ENCODE measurements around the gene LASP1NB.
"Not testable (repeated sequence)": the region's sequence is repeated elsewhere in the genome, so short reads cannot be mapped to it uniquely, and the experiment has no call there.

The LASP1NB gene

DNA sequence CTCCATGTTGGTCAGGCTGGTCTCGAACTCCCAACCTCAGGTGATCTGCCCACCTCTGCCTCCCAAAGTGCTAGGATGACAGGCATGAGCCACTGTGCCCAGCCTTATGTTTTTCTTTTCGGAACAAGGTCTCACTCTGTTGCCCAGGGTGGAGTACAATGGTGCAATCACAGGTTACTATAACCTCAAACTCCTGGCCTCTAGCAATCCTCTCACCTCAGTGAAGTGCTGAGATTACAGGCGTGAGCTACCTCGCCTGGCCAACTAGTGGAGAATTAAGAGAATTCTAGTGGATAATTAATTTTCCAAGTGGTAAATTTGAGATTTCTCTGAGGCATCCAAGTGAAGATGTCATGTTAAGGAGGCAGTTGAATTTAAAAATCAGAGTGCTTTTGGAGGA, 44.7 kb downstream of the LASP1NB start:
- Histone ChIP-seq H2AK5ac (ENCODE audit: low read length) (no peak overlapping the region), H4K8ac (ENCODE audit: low read depth, low read length) (no peak overlapping the region), H3K27ac (ENCODE audit: low read depth, low read length) (no peak overlapping the region), H3K4ac (ENCODE audit: low read depth, low read length) (no peak overlapping the region), H4K12ac (ENCODE audit: low read depth, low read length) (no peak overlapping the region), H3K9ac (ENCODE audit: low read length) (no peak overlapping the region), H3K27me3 (ENCODE audit: insufficient read depth, low read length) (no peaks in the 10 kb centered on the region), H3K79me1 (ENCODE audit: low read length) (peaks cover 2% of the 10 kb centered on the region), H2BK12ac (ENCODE audit: low read length) (no peak overlapping the region), H4K91ac (ENCODE audit: low read depth, low read length) (no peak overlapping the region), H3K9me3 (ENCODE audit: insufficient read depth, low read depth, low read length) (no peaks in the 10 kb centered on the region), H2BK5ac (ENCODE audit: low read depth, low read length, poor library complexity) (no peak overlapping the region), H2BK120ac (ENCODE audit: insufficient read depth, low read length, poor library complexity) (no peak overlapping the region), H3K36me3 (ENCODE audit: control insufficient read depth in 1 of 2, insufficient read depth in 2 of 2, low read length in 2 of 2) (peaks cover 0 to 2% of the 10 kb centered on the region in 2 experiments), H3K23ac (ENCODE audit: low read length) (no peak overlapping the region), H3K79me2 (ENCODE audit: control insufficient read depth, insufficient read depth, low read length, poor library complexity) (no peaks in the 10 kb centered on the region), H3K4me2 (ENCODE audit: low read length) (no peak overlapping the region), H2AFZ (ENCODE audit: insufficient read depth, low read length, poor library complexity) (no peak overlapping the region), H3K4me1 (ENCODE audit: control insufficient read depth in 1 of 2, insufficient read depth in 2 of 2, low read length in 2 of 2) (peaks cover 0 to 3% of the 10 kb centered on the region in 2 experiments), H3K18ac (ENCODE audit: low read length) (no peak overlapping the region), H3K4me3 (ENCODE audit: low read depth, low read length) (no peak overlapping the region), H3K14ac (ENCODE audit: low read length) (no peak overlapping the region)
- no peak for DNase-seq
- whole genome bisulfite sequencing (ENCODE audit: extremely low coverage, insufficient coverage, insufficient read length): no CpG with 5 or more reads among the region's 4 CpGs

DNA sequence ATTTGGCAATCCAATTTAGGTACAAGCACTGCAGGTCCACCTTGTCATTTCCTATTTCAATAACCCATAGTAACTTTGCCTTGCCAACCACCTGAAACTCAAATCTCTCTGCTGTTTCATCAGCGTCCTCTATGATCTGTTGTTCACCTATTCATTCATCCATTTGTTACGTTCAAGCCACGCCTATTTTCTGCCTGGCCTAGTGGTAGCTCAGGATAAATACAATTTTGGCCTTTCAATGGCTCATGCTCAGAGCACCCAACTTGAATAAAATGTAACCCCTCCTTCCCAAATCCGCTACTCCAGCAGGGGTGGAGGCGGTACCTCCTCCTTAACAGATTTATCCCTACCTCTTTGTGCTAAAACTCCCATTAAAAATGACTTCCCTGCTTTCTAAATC, 45.4 kb downstream of the LASP1NB start:
- Histone ChIP-seq H3K23ac (ENCODE audit: low read length) (no peak overlapping the region), H3K79me1 (ENCODE audit: low read length) (peaks cover 2% of the 10 kb centered on the region), H3K27ac (ENCODE audit: low read depth, low read length) (no peak overlapping the region), H3K4ac (ENCODE audit: low read depth, low read length) (no peak overlapping the region), H3K27me3 (ENCODE audit: insufficient read depth, low read length) (no peaks in the 10 kb centered on the region), H3K79me2 (ENCODE audit: control insufficient read depth, insufficient read depth, low read length, poor library complexity) (no peaks in the 10 kb centered on the region), H3K9me3 (ENCODE audit: insufficient read depth, low read depth, low read length) (no peaks in the 10 kb centered on the region), H3K36me3 (ENCODE audit: control insufficient read depth in 1 of 2, insufficient read depth in 2 of 2, low read length in 2 of 2) (peaks cover 0 to 2% of the 10 kb centered on the region in 2 experiments), H4K8ac (ENCODE audit: low read depth, low read length) (no peak overlapping the region), H3K4me2 (ENCODE audit: low read length) (no peak overlapping the region), H3K18ac (ENCODE audit: low read length) (no peak overlapping the region), H2AFZ (ENCODE audit: insufficient read depth, low read length, poor library complexity) (no peak overlapping the region), H3K4me1 (ENCODE audit: control insufficient read depth in 1 of 2, insufficient read depth in 2 of 2, low read length in 2 of 2) (peaks cover 0 to 3% of the 10 kb centered on the region in 2 experiments), H2BK5ac (ENCODE audit: low read depth, low read length, poor library complexity) (no peak overlapping the region), H2AK5ac (ENCODE audit: low read length) (no peak overlapping the region), H2BK12ac (ENCODE audit: low read length) (no peak overlapping the region), H2BK120ac (ENCODE audit: insufficient read depth, low read length, poor library complexity) (no peak overlapping the region), H3K14ac (ENCODE audit: low read length) (no peak overlapping the region), H3K4me3 (ENCODE audit: low read depth, low read length) (no peak overlapping the region), H4K12ac (ENCODE audit: low read depth, low read length) (no peak overlapping the region), H3K9ac (ENCODE audit: low read length) (no peak overlapping the region), H4K91ac (ENCODE audit: low read depth, low read length) (no peak overlapping the region)
- no peak for DNase-seq
- no CpG with 5 or more reads among the region's 5 CpGs for WGBS (ENCODE audit: extremely low coverage, insufficient coverage, insufficient read length)

DNA sequence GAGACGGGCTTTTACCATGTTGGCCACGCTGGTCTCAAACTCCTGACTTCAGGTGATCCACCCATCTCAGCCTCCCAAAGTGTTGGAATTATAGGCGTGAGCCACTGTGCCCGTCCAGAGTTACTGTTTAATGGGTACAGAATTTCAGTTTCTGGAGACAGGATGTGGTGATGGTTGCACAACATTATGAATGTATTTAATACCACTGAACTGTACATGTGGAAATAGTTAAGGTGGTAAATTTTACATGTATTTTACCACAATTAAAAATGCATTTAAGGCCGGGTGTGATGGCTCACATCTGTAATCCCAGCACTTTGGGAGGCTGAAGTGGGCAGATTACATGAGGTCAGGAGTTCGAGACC, 50.8 kb downstream of the LASP1NB start:
- WGBS (ENCODE audit: extremely low coverage, insufficient coverage, insufficient read length): no CpG with 5 or more reads among the region's 6 CpGs
- H3K4ac ChIP-seq (ENCODE audit: low read depth, low read length); H2AFZ ChIP-seq (ENCODE audit: insufficient read depth, low read length, poor library complexity); H3K4me3 ChIP-seq (ENCODE audit: low read depth, low read length); H3K27me3 ChIP-seq (ENCODE audit: insufficient read depth, low read length); H2BK120ac ChIP-seq (ENCODE audit: insufficient read depth, low read length, poor library complexity); H3K9ac ChIP-seq (ENCODE audit: low read length); H4K8ac ChIP-seq (ENCODE audit: low read depth, low read length); H3K4me1 ChIP-seq (ENCODE audit: control insufficient read depth in 1 of 2, insufficient read depth in 2 of 2, low read length in 2 of 2); H2AK5ac ChIP-seq (ENCODE audit: low read length); H3K23ac ChIP-seq (ENCODE audit: low read length); H3K79me2 ChIP-seq (ENCODE audit: control insufficient read depth, insufficient read depth, low read length, poor library complexity); H3K9me3 ChIP-seq (ENCODE audit: insufficient read depth, low read depth, low read length); H3K79me1 ChIP-seq (ENCODE audit: low read length); H4K91ac ChIP-seq (ENCODE audit: low read depth, low read length); DNase-seq; H3K36me3 ChIP-seq (ENCODE audit: control insufficient read depth in 1 of 2, insufficient read depth in 2 of 2, low read length in 2 of 2); H3K14ac ChIP-seq (ENCODE audit: low read length); H2BK12ac ChIP-seq (ENCODE audit: low read length); H4K12ac ChIP-seq (ENCODE audit: low read depth, low read length); H3K4me2 ChIP-seq (ENCODE audit: low read length); H3K18ac ChIP-seq (ENCODE audit: low read length); H2BK5ac ChIP-seq (ENCODE audit: low read depth, low read length, poor library complexity); H3K27ac ChIP-seq (ENCODE audit: low read depth, low read length): not testable (repeated sequence)

DNA sequence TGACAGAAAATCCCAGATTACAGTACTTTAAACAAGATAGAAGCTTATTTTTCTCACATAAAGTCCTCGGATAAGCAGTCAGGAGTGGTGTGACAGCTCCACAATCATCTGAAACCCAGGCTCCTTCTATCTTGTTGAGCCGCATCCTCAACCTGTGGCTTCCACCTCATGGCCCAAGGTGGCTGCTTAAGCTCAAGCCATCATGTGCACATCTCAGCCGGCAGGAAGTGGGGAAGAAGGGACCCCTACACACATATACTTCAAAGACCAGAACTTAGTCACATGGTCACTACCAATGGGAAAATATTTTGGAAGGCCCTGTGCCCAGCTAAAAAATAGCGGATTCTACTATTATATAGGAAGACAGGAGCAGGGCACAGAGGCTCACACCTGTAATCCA, 52.8 kb downstream of the LASP1NB start:
- Histone ChIP-seq H3K4me2 (ENCODE audit: low read length) (no peak overlapping the region), H4K91ac (ENCODE audit: low read depth, low read length) (no peak overlapping the region), H3K4me3 (ENCODE audit: low read depth, low read length) (no peak overlapping the region), H3K18ac (ENCODE audit: low read length) (no peak overlapping the region), H3K4ac (ENCODE audit: low read depth, low read length) (no peak overlapping the region), H2AK5ac (ENCODE audit: low read length) (no peak overlapping the region), H4K8ac (ENCODE audit: low read depth, low read length) (no peak overlapping the region), H3K9me3 (ENCODE audit: insufficient read depth, low read depth, low read length) (no peaks in the 10 kb centered on the region), H2BK5ac (ENCODE audit: low read depth, low read length, poor library complexity) (no peak overlapping the region), H3K23ac (ENCODE audit: low read length) (no peak overlapping the region), H2AFZ (ENCODE audit: insufficient read depth, low read length, poor library complexity) (no peak overlapping the region), H4K12ac (ENCODE audit: low read depth, low read length) (no peak overlapping the region), H3K79me1 (ENCODE audit: low read length) (no peaks in the 10 kb centered on the region), H3K4me1 (ENCODE audit: control insufficient read depth in 1 of 2, insufficient read depth in 2 of 2, low read length in 2 of 2) (no peaks in the 10 kb centered on the region), H2BK12ac (ENCODE audit: low read length) (no peak overlapping the region), H3K14ac (ENCODE audit: low read length) (no peak overlapping the region), H3K79me2 (ENCODE audit: control insufficient read depth, insufficient read depth, low read length, poor library complexity) (no peaks in the 10 kb centered on the region), H3K27me3 (ENCODE audit: insufficient read depth, low read length) (no peaks in the 10 kb centered on the region), H3K9ac (ENCODE audit: low read length) (no peak overlapping the region), H3K36me3 (ENCODE audit: control insufficient read depth in 1 of 2, insufficient read depth in 2 of 2, low read length in 2 of 2) (no peaks in the 10 kb centered on the region), H2BK120ac (ENCODE audit: insufficient read depth, low read length, poor library complexity) (no peak overlapping the region), H3K27ac (ENCODE audit: low read depth, low read length) (no peak overlapping the region)
- no peak for DNase-seq
- no CpG with 5 or more reads among the region's 4 CpGs for WGBS (ENCODE audit: extremely low coverage, insufficient coverage, insufficient read length)
